B cell (primary cell): ENCODE results near the gene CDC42BPA. TPM values are rescaled to one million over a fixed set of nuclear protein-coding genes. Genes with fewer than 3 reads are reported as not detected.
"Not testable (repeated sequence)": the region's sequence is repeated elsewhere in the genome, so short reads cannot be mapped to it uniquely, and the experiment has no call there.

ENCODE experiments used
- ATAC-seq: fragments of 200-7000 bp; cut with Tn5 transposase; one replicate; pipeline ENCODE4 v1.10.0; 2021; ENCODE audit warnings: low read depth, mild to moderate bottlenecking, moderate number of reproducible peaks, moderate library complexity
- CTCF ChIA-PET: fragments of 350-600 bp; sonication (Branson Sonifier 250); formaldehyde crosslinking; loops from one replicate; lab custom pipeline; 2021; ENCODE audit warnings: antibody characterized with exemption, inconsistent platforms; lab: Charles Lee
- POLR2A ChIA-PET: fragments of 350-600 bp; sonication (Branson Sonifier 250); formaldehyde crosslinking; loops from one replicate; lab custom pipeline; 2021; ENCODE audit warnings: antibody characterized with exemption; lab: Charles Lee
- DNase-seq: peaks from one replicate; pipeline ENCODE4 v3.0.0; 2013
- H2AFZ ChIP-seq: 2 replicates; pipeline ENCODE4 v1.6.1; 2012; ENCODE audit warnings: mild to moderate bottlenecking, low read depth, low read length; ENCODE audit not compliant: insufficient read depth, poor library complexity, severe bottlenecking
- H3K27ac ChIP-seq, 2 donors: 1 replicate in 1 of 2; 2 replicates in 1 of 2; pipeline ENCODE4 v1.5.1; 2012 to 2013; ENCODE audit warnings: low read length in 2 of 2, mild to moderate bottlenecking in 2 of 2, moderate library complexity in 1 of 2
- H3K27me3 ChIP-seq, 4 experiments: fragments of 200-600 bp in 1 of 4; sonication (generic) in 1 of 4; replicated peaks in 1 of 4; 1 replicate in 2 of 4; 2 replicates in 2 of 4; pipeline versions ENCODE4 v1.6.1 to v1.7.0; 2013 to 2016; ENCODE audit warnings: low read length in 3 of 4, mild to moderate bottlenecking in 2 of 4, mixed read lengths in 1 of 4, moderate library complexity in 1 of 4; ENCODE audit not compliant: insufficient read depth in 4 of 4, control insufficient read depth in 3 of 4; ENCODE audit errors: control extremely low read depth in 1 of 4
- H3K36me3 ChIP-seq, 2 experiments: replicated peaks in 1 of 2; 1 replicate in 1 of 2; 2 replicates in 1 of 2; pipeline versions ENCODE4 v1.6.1 to v1.7.1; 2013; ENCODE audit warnings: low read length in 1 of 2; ENCODE audit not compliant: insufficient read depth in 2 of 2, control insufficient read depth in 1 of 2; ENCODE audit errors: control extremely low read depth in 1 of 2, extremely low read depth in 1 of 2
- H3K4me1 ChIP-seq, 2 donors: fragments of 200-600 bp in 1 of 2; sonication (generic) in 1 of 2; 1 replicate in 1 of 2; 2 replicates in 1 of 2; pipeline versions ENCODE4 v1.5.1 to v1.6.1; 2013 to 2017; ENCODE audit warnings: low read length in 2 of 2; ENCODE audit not compliant: control insufficient read depth in 2 of 2, insufficient read depth in 2 of 2
- H3K4me2 ChIP-seq: replicated peaks from 2 replicates; pipeline ENCODE3; 2012; ENCODE audit warnings: mild to moderate bottlenecking, low read depth, low read length; ENCODE audit not compliant: poor library complexity, severe bottlenecking
- H3K4me3 ChIP-seq, 5 experiments: fragments of 200-600 bp in 1 of 5; sonication (generic) in 1 of 5; 1 replicate in 3 of 5; 2 replicates in 2 of 5; pipeline versions ENCODE4 v1.5.1 to v1.7.0; 2011 to 2016; ENCODE audit warnings: low read length in 4 of 5, mild to moderate bottlenecking in 4 of 5, low read depth in 2 of 5, control low read depth in 1 of 5, moderate library complexity in 1 of 5; ENCODE audit not compliant: insufficient read depth in 1 of 5; ENCODE audit errors: control extremely low read depth in 1 of 5, extremely low read depth in 1 of 5
- H3K79me2 ChIP-seq: fragments of 200-600 bp; sonication (generic); one replicate; pipeline ENCODE4 v1.6.0; 2016; ENCODE audit warnings: low read length; ENCODE audit not compliant: control insufficient read depth, insufficient read depth
- H3K9ac ChIP-seq: fragments of 200-600 bp; sonication (generic); 2 replicates; pipeline ENCODE4 v1.6.1; 2017; ENCODE audit warnings: mild to moderate bottlenecking, low read length, moderate library complexity
- H3K9me3 ChIP-seq, 3 donors: one replicate each; pipeline versions ENCODE4 v1.6.1 to v1.7.1; 2013; ENCODE audit warnings: low read length in 2 of 3; ENCODE audit not compliant: control insufficient read depth in 2 of 3, insufficient read depth in 1 of 3; ENCODE audit errors: control extremely low read depth in 1 of 3
- H4K20me1 ChIP-seq: 2 replicates; pipeline ENCODE4 v1.6.0; 2012; ENCODE audit warnings: mild to moderate bottlenecking, low read length; ENCODE audit not compliant: insufficient read depth, control insufficient read depth, poor library complexity, severe bottlenecking
- H3K27ac Mint-ChIP-seq: one replicate; pipeline ENCODE4 v1.8.0; 2021; ENCODE audit warnings: mixed read lengths
- H3K27me3 Mint-ChIP-seq: one replicate; pipeline ENCODE4 v1.8.0; 2021; ENCODE audit warnings: mixed read lengths
- H3K4me1 Mint-ChIP-seq: one replicate; pipeline ENCODE4 v1.8.0; 2021; ENCODE audit warnings: mixed read lengths
- H3K4me3 Mint-ChIP-seq: one replicate; pipeline ENCODE4 v1.8.0; 2021; ENCODE audit warnings: mixed read lengths
- H3K9me3 Mint-ChIP-seq: one replicate; pipeline ENCODE4 v1.8.0; 2022; ENCODE audit warnings: mixed read lengths; ENCODE audit not compliant: insufficient read depth
- CTCF ChIP-seq: fragments of 200-600 bp; IDR thresholded peaks from one replicate; pipeline ENCODE4 v1.8.0; 2022; ENCODE audit warnings: antibody characterized with exemption, mild to moderate bottlenecking
- EZH2 ChIP-seq: IDR thresholded peaks from 2 replicates; pipeline ENCODE4 v1.6.1; 2012; ENCODE audit warnings: borderline replicate concordance, low read depth, mild to moderate bottlenecking, moderate library complexity, low read length; ENCODE audit not compliant: insufficient read depth, poor library complexity, severe bottlenecking
- WGBS: methylation state at CpG from one replicate; pipeline ENCODE4 v1.1.5; 2013; ENCODE audit warnings: missing lambda C conversion rate; ENCODE audit not compliant: insufficient coverage; 5-methylcytosine and 5-hydroxymethylcytosine counted together
- intact Hi-C: fragments of 100-400 bp; cut with micrococcal nuclease; formaldehyde crosslinking; loops from one replicate; pipeline ENCODE4 v1.10.0; 2022
- polyA plus RNA-seq: library from polyadenylated mRNA; depleted of rRNA; stranded (reverse); fragments of >200 nt; gene quantifications from 2 replicates; pipeline ENCODE4 v1.2.3, GENCODE V29; 2012
- total RNA-seq, 2 donors: library from RNA; stranded (reverse); fragments of 120-200 nt in 1 of 2; gene quantifications; 1 replicate in 1 of 2; 2 replicates in 1 of 2; pipeline versions ENCODE4 v1.2.3 to v1.2.4, GENCODE V29; 2013 to 2022

The CDC42BPA gene
- total and polyA plus RNA-seq, 2 donors (not counting 1 experiment from before 2014, with no cell fraction given) = 0.04 to 0.69 TPM

DNA sequence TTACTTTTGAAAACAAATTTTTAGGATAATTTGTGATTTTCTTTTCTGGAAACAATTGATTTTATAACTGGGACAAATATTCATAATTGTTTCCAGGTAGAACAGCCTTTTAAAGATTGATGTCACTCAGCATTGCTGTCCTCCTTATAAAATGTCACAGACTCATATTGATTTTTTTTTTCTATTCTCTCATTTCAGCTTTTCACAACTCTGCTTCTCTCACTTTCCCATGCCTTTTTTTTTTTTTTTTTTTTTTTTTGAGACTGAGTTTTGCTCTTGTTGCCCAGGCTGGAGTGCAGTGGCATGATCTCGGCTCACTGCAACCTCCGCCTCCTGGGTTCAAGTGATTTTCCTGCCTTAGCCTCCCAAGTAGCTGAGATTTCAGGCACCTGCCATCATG lies 33.9 kb upstream of the CDC42BPA start:
- H3K27me3 Mint-ChIP-seq, intact Hi-C loops, H3K9me3 Mint-ChIP-seq: not testable (repeated sequence)

GRCh38 chr1:227351443-227351842 lies 33.2 kb upstream of the CDC42BPA start:
- H3K9me3 Mint-ChIP-seq = no peaks in the 10 kb centered on the region
- H3K27me3 ChIP-seq = peaks cover 0 to 4% (median 0%) of the 10 kb centered on the region in 4 experiments

More for the DNA sequence above, 33.9 kb upstream of the CDC42BPA start:
- H4K20me1 ChIP-seq, H3K4me2 ChIP-seq, H3K9ac ChIP-seq, H3K27me3 ChIP-seq, DNase-seq, H3K4me1 Mint-ChIP-seq, H3K4me1 ChIP-seq, H3K27ac ChIP-seq, H3K4me3 Mint-ChIP-seq, H3K9me3 ChIP-seq, H3K79me2 ChIP-seq, CTCF ChIA-PET, ATAC-seq, POLR2A ChIA-PET, H3K27ac Mint-ChIP-seq, H2AFZ ChIP-seq, H3K36me3 ChIP-seq, H3K4me3 ChIP-seq: not testable (repeated sequence)
- WGBS = 100% methylated on average over 2 of the region's 2 CpGs

More at GRCh38 chr1:227351443-227351842, 33.2 kb upstream of the CDC42BPA start:
- no peak overlapping the region for H2AFZ ChIP-seq
- WGBS = 0% methylated on average over 1 of the region's 1 CpG
- no peak for TF ChIP-seq CTCF
- no peak for TF ChIP-seq EZH2
- Mint-ChIP-seq H3K27ac (no peak overlapping the region), H3K27me3 (no peaks in the 10 kb centered on the region), H3K4me1 (no peaks in the 10 kb centered on the region), H3K4me3 (no peak overlapping the region)
- H3K9me3 ChIP-seq = no peaks in the 10 kb centered on the region
- intact Hi-C loops = no loop called here
- H3K27ac ChIP-seq = no peak overlapping the region
- H3K4me2 ChIP-seq = no peak overlapping the region
- no peaks in the 10 kb centered on the region for H3K4me1 ChIP-seq
- ATAC-seq (no peak), DNase-seq (no peak)
- CTCF ChIA-PET = no interaction called here
- no peak overlapping the region for H3K9ac ChIP-seq
- no peaks in the 10 kb centered on the region for H4K20me1 ChIP-seq
- H3K4me3 ChIP-seq = no peak overlapping the region
- H3K79me2 ChIP-seq = no peaks in the 10 kb centered on the region
- no peaks in the 10 kb centered on the region for H3K36me3 ChIP-seq
- POLR2A ChIA-PET = no interaction called here
